ENCODE data around the gene CAMK1G. TPM values are rescaled to one million over a fixed set of nuclear protein-coding genes. Genes with fewer than 3 reads are reported as not detected.

The CAMK1G gene
- total RNA-seq: 0.14 and 0.21 TPM in 2 replicates

DNA sequence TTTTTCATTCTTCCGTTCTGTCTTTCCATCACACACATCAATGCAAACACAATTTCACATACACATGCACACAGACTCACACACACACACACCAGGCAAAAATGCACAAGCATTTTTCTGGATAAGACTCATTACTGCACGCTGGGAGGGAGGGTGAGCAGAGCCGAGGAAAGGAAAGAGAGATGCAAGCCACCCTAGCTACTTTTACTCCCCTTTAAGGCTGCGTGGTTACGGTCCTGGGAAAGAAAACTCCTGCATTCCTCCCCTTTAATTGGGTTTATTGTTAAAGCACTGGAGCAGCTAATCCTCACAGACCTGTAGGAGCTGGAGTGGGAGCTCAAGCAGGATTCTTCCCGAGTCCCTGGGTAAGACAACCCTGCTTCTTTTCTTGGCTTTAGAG lies at the start of gene CAMK1G:
CAMK1G (plus strand) TSS at position 307 of the 400 bp plus-strand sequence. CDS start 11,270 bp downstream, outside the sequence.
- TF ChIP-seq, protein P1, sequence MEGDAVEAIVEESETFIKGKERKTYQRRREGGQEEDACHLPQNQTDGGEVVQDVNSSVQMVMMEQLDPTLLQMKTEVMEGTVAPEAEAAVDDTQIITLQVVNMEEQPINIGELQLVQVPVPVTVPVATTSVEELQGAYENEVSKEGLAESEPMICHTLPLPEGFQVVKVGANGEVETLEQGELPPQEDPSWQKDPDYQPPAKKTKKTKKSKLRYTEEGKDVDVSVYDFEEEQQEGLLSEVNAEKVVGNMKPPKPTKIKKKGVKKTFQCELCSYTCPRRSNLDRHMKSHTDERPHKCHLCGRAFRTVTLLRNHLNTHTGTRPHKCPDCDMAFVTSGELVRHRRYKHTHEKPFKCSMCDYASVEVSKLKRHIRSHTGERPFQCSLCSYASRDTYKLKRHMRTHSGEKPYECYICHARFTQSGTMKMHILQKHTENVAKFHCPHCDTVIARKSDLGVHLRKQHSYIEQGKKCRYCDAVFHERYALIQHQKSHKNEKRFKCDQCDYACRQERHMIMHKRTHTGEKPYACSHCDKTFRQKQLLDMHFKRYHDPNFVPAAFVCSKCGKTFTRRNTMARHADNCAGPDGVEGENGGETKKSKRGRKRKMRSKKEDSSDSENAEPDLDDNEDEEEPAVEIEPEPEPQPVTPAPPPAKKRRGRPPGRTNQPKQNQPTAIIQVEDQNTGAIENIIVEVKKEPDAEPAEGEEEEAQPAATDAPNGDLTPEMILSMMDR (IDR thresholded peaks at IDR 0.05; ENCODE audit: insufficient read depth, low read length, poor library complexity, severe bottlenecking): no peak
- Histone ChIP-seq H3K36me3 (ENCODE audit: control insufficient read depth, insufficient read depth, low read length) (no peaks in the 10 kb centered on the region), H3K27me3 (ENCODE audit: control insufficient read depth, insufficient read depth, low read length) (peaks cover 5% of the 10 kb centered on the region), H3K4me3 (ENCODE audit: low read depth, low read length) (peak within 1 kb of the TSS; percentile 24)
- DNase-seq (ENCODE audit: low read depth): peak; percentile 45

DNA sequence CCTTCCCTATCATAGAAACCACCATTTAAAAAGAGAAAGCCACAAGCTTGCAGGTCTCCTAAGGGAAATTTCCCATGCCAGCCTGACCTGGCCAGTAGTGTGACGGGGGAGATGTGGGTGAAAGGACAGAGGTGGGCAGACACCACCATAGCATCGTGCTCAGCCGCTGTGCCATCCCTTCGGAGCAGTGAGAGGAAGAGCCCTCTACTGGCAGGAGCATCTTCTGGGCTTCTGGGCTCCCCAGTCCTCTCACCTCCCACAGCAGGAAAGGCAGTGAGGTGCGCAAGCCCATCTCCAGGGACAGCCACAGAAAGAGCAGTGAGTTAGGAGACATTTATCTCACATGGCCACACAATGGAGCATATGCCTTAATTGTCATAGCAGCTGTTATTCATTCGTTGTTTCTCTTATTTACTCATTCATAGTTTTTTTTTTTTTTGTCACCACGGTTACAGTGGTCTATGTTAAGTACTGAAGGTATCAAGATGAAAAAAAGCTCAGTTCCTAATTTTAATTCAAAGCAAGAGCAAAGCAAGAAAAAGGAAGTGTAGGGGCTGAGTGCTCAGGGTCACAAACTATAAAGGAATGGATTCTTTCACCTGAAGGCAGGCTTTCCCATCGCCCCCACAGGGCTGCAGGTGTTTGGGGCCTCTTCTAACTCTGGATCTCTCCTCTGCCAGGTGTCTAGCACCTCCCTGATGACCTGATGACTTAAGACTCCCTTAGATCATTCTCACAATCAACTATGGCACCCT lies 48.8 kb upstream of the CAMK1G start:
- Histone ChIP-seq H3K36me3 (ENCODE audit: control insufficient read depth, insufficient read depth, low read length) (no peaks in the 10 kb centered on the region), H3K27me3 (ENCODE audit: control insufficient read depth, insufficient read depth, low read length) (no peaks in the 10 kb centered on the region), H3K4me3 (ENCODE audit: low read depth, low read length) (no peak overlapping the region)
- DNase-seq (ENCODE audit: low read depth): no peak
- TF ChIP-seq, protein P1 (IDR thresholded peaks at IDR 0.05; ENCODE audit: insufficient read depth, low read length, poor library complexity, severe bottlenecking): peak; percentile 10

DNA sequence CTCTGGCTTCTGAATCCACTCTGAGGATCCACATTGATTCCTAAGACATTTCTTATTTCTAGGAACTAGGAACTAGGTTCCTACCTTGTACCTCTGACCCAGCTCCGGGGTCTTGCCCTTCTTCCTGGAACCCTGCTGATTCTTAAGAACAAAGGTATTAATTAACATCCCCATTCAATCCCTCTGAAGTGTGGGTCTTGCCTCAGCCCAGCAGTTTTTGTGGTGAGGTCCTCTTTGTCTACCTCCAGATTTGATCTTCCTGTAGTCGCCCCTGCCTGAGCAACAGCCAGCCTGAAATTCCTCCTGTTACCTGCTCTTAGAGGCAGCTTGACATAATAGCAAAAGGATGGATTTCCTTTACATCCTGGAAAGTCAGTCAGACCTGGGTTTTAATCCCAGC lies 46.7 kb upstream of the CAMK1G start:
- Histone ChIP-seq H3K27me3 (ENCODE audit: control insufficient read depth, insufficient read depth, low read length) (no peaks in the 10 kb centered on the region), H3K4me3 (ENCODE audit: low read depth, low read length) (no peak overlapping the region), H3K36me3 (ENCODE audit: control insufficient read depth, insufficient read depth, low read length) (no peaks in the 10 kb centered on the region)
- DNase-seq (ENCODE audit: low read depth): no peak
- TF ChIP-seq, protein P1 (IDR thresholded peaks at IDR 0.05; ENCODE audit: insufficient read depth, low read length, poor library complexity, severe bottlenecking): no peak

- H3K4me3 ChIP-seq (ENCODE audit: low read depth, low read length): no peak overlapping the region
- DNase-seq (ENCODE audit: low read depth): no peak
- no peaks in the 10 kb centered on the region for H3K27me3 ChIP-seq (ENCODE audit: control insufficient read depth, insufficient read depth, low read length)
- no peaks in the 10 kb centered on the region for H3K36me3 ChIP-seq (ENCODE audit: control insufficient read depth, insufficient read depth, low read length)
- TF ChIP-seq, protein P1 (IDR thresholded peaks at IDR 0.05; ENCODE audit: insufficient read depth, low read length, poor library complexity, severe bottlenecking): no peak
Observed at GRCh38 chr1:209537336-209538114, 46.0 kb upstream of the CAMK1G start.

DNA sequence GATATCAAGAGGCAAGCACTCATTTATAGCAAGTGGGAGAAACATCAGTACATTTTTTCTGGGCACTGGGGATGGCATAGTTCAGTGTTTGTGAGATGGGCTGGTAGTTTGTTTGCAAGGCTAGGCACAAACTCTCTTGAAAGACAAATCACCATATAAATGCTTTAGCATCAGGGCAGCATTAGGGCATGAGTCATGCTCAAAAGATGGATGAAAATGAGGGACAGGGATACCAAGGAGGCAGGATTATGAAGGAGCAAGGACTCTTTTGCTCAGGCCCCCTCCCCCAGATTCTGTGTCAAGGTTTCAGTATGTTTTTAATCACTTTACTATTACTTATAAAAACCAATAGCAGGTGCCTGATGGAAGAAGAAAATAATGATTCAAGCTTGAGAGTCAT lies 43.9 kb upstream of the CAMK1G start:
- DNase-seq (ENCODE audit: low read depth): no peak
- Histone ChIP-seq H3K4me3 (ENCODE audit: low read depth, low read length) (no peak overlapping the region), H3K36me3 (ENCODE audit: control insufficient read depth, insufficient read depth, low read length) (no peaks in the 10 kb centered on the region), H3K27me3 (ENCODE audit: control insufficient read depth, insufficient read depth, low read length) (no peaks in the 10 kb centered on the region)
- TF ChIP-seq, protein P1 (IDR thresholded peaks at IDR 0.05; ENCODE audit: insufficient read depth, low read length, poor library complexity, severe bottlenecking): no peak

Data from kidney epithelial cell (primary cell).